Activated CD4-positive, alpha-beta memory T cell treated with anti-CD3 and anti-CD28 coated beads, Interleukin-2, amount 10 ng/mL, durations not matched to agents 7 days and 5 days (primary cell): ENCODE results near the gene LRCH1. TPM values are rescaled to one million over a fixed set of nuclear protein-coding genes. Genes with fewer than 3 reads are reported as not detected.

Source experiments
- CTCF ChIA-PET: fragments of 350-600 bp; sonication (Branson Sonifier 250); formaldehyde crosslinking; loops from one replicate; lab custom pipeline; 2021; ENCODE audit warnings: antibody characterized with exemption, inconsistent platforms; lab: Charles Lee
- POLR2A ChIA-PET: fragments of 350-600 bp; sonication (Branson Sonifier 250); formaldehyde crosslinking; loops from one replicate; lab custom pipeline; 2021; ENCODE audit warnings: antibody characterized with exemption; lab: Charles Lee
- DNase-seq: peaks from one replicate; pipeline ENCODE4 v3.0.0-alpha.2; 2020
- H3K27ac Mint-ChIP-seq: one replicate; pipeline ENCODE4 v1.8.0; 2021; ENCODE audit warnings: mild to moderate bottlenecking, mixed read lengths
- H3K27me3 Mint-ChIP-seq: one replicate; pipeline ENCODE4 v1.8.0; 2021; ENCODE audit warnings: mixed read lengths
- H3K36me3 Mint-ChIP-seq: one replicate; pipeline ENCODE4 v1.8.0; 2021; ENCODE audit warnings: low read depth, mixed read lengths
- H3K4me1 Mint-ChIP-seq: one replicate; pipeline ENCODE4 v1.8.0; 2021; ENCODE audit warnings: mixed read lengths
- H3K4me3 Mint-ChIP-seq: one replicate; pipeline ENCODE4 v1.8.0; 2021; ENCODE audit warnings: mild to moderate bottlenecking, mixed read lengths
- H3K9me3 Mint-ChIP-seq: one replicate; pipeline ENCODE4 v1.8.0; 2021; ENCODE audit warnings: mixed read lengths
- total RNA-seq, 2 experiments: library from RNA; stranded (reverse); gene quantifications; one replicate each; pipeline ENCODE4 v1.2.3, GENCODE V29; 2021

The LRCH1 gene
- total RNA-seq, 2 experiments from 2014 or later: 17.1 TPM

DNA sequence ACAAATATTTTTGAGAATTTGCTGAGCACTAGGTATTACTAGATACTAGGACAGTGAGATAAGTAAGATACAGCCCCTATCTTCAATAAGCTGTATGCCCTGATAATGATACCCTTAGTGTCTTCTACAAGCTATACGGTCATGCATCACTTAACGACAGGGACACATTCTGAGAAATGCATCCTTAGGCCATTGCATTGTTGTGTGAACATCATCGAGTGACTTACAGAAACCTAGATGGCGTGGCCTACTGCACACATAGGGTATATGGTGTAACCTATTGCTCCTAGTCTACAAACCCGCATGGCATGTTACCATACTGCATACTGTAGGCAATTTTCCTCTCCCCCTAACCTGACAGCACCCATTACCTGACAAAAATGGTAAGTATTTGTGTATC lies 64.9 kb downstream of the LRCH1 start:
- POLR2A ChIA-PET: no interaction called here
- Mint-ChIP-seq H3K36me3 (no peaks in the 10 kb centered on the region), H3K4me3 (no peak overlapping the region), H3K9me3 (no peaks in the 10 kb centered on the region), H3K27me3 (no peaks in the 10 kb centered on the region), H3K27ac (no peak overlapping the region), H3K4me1 (peaks cover 2% of the 10 kb centered on the region)
- CTCF ChIA-PET: no interaction called here
- no peak for DNase-seq

DNA sequence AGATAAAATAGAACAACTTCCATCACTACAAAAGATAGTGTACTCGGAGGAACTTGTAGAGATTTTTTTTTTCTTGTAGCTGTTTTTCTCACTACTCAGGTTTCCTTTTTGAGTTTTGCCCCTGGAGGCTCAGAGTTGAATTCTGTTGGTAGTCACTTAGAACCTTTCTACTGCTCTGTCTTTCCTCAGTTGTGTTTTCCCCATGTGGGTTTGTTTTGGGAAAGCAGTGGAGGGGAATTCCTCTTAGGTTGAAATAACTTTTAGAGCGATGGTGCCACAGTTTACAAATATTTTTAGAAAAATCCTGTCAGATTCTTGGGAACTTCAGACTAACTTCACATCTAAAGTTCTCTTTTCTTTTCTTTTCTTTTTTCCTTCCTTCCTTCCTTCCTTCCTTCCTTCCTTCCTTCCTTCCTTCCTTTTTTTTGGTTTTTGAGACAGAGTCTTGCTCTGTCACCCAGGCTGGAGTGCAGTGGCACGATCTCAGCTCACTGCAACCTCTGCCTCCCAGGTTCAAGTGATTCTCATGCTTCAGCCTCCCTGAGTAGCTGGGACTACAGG lies 65.8 kb downstream of the LRCH1 start:
- no peak for DNase-seq
- no peaks in the 10 kb centered on the region for H3K36me3 Mint-ChIP-seq
- H3K4me3 Mint-ChIP-seq: no peak overlapping the region
- POLR2A ChIA-PET: no interaction called here
- H3K27ac Mint-ChIP-seq: no peak overlapping the region
- H3K4me1 Mint-ChIP-seq: peaks cover 2% of the 10 kb centered on the region
- no peaks in the 10 kb centered on the region for H3K27me3 Mint-ChIP-seq
- H3K9me3 Mint-ChIP-seq: no peaks in the 10 kb centered on the region
- CTCF ChIA-PET: no interaction called here

DNA sequence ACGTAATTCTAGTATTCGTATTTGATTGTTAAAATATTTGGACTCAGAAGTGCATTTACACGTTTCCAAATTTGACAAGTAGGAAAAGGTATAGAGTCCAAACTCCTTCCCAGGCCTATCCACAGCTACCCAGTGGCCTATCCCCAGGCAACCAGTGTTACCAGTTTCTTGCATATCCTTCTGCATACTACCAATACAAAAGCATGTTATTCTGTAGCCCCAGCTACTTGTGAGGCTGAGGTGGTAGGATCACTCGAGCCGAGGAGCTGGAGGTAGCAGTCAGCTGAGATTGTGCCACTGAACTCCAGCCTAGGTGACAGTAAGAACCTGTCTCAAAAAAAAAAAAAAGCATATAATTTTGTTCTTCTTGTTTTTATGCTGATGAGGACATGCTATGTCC lies 67.1 kb downstream of the LRCH1 start:
- POLR2A ChIA-PET: no interaction called here
- CTCF ChIA-PET: no interaction called here
- H3K27me3 Mint-ChIP-seq: no peaks in the 10 kb centered on the region
- no peak overlapping the region for H3K4me3 Mint-ChIP-seq
- H3K27ac Mint-ChIP-seq: no peak overlapping the region
- H3K4me1 Mint-ChIP-seq: peaks cover 2% of the 10 kb centered on the region
- no peaks in the 10 kb centered on the region for H3K9me3 Mint-ChIP-seq
- no peak for DNase-seq
- no peaks in the 10 kb centered on the region for H3K36me3 Mint-ChIP-seq

DNA sequence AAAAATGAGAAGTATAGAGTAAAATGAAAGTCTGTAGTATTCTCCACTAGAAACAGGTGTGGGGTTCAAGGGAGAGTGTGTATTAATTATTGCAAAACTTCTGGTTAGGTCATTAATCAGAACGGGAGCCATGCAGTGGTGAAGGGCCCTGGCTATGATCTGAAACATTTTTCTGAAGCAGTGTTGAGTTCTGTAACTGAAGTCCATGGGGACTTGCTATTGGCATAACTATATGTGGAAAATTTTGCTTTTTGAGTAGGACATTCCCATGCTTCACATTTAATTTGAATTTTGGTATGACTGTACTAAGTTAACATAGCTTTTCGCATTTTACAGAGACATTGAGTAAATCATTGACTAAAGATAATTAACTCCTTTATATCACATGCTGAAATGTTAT lies 67.5 kb downstream of the LRCH1 start:
- Mint-ChIP-seq H3K36me3 (no peaks in the 10 kb centered on the region), H3K27ac (no peak overlapping the region), H3K27me3 (no peaks in the 10 kb centered on the region), H3K9me3 (no peaks in the 10 kb centered on the region), H3K4me1 (peaks cover 2% of the 10 kb centered on the region), H3K4me3 (no peak overlapping the region)
- no peak for DNase-seq
- POLR2A ChIA-PET: no interaction called here
- CTCF ChIA-PET: no interaction called here

DNA sequence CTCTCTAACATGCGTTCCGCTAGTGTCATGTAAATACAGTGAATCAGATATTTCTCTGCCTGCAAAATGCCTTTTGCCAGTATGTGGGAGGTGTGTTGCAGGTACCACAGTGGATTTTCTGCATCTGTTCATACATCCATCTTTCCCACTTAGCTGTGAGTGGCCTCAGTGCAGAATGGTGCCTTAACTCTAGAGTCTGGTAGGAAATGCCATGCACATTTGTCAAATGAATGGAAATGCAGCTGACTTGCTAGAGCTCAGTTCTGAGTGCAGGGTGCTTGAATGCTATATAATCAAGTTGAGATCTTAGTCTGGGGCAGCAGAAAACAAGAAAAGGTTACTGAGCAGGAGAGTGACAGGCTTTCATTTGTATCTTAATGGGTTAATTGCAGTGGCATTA lies 68.2 kb downstream of the LRCH1 start:
- ChIA-PET POLR2A (no interaction called here), CTCF (no interaction called here)
- Mint-ChIP-seq H3K36me3 (no peaks in the 10 kb centered on the region), H3K27me3 (no peaks in the 10 kb centered on the region), H3K9me3 (no peaks in the 10 kb centered on the region), H3K4me1 (peaks cover 2% of the 10 kb centered on the region), H3K27ac (no peak overlapping the region), H3K4me3 (no peak overlapping the region)
- DNase-seq: no peak

DNA sequence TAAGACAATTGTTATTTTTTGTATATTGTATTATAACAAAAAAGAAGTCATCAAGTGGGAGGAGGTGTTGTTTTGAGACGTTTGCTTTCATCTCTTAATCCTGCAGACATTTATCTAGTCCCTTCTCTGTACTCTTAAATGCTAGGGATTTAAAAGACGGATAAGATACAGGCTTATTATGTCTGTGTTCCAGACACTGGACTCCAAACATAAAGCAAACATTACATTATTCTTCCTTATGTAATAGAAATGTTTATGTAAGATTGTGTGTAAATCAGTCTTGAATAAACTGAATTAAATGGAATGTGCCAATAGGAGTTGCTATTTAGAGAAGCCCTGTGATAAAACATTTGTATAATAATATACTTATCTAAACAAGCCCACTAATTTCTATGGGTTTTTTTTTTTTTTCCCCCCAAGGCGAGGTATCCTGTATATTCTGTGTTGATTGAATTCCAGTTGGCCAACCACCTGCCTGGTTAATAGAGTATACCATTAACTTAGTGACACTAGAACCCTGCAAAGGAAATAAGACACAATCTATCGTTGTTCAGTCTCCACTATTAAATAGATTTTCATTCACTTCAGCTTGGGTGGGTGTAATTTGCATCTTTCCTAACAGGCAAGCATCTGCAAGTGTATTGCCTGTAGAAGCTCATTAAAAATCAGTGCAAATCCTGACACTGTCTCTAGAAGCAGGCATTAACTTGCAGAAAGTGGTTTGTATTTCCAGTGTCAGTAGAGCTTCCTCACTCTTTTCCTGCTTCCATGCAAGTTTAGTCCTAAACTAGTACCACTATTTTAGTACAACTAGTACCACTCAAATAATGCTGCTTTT lies 69.0 kb downstream of the LRCH1 start:
- no peak overlapping the region for H3K27ac Mint-ChIP-seq
- ChIA-PET CTCF (no interaction called here), POLR2A (no interaction called here)
- no peaks in the 10 kb centered on the region for H3K27me3 Mint-ChIP-seq
- DNase-seq: no peak
- no peak overlapping the region for H3K4me3 Mint-ChIP-seq
- no peaks in the 10 kb centered on the region for H3K9me3 Mint-ChIP-seq
- no peaks in the 10 kb centered on the region for H3K36me3 Mint-ChIP-seq
- H3K4me1 Mint-ChIP-seq: peaks cover 2% of the 10 kb centered on the region

DNA sequence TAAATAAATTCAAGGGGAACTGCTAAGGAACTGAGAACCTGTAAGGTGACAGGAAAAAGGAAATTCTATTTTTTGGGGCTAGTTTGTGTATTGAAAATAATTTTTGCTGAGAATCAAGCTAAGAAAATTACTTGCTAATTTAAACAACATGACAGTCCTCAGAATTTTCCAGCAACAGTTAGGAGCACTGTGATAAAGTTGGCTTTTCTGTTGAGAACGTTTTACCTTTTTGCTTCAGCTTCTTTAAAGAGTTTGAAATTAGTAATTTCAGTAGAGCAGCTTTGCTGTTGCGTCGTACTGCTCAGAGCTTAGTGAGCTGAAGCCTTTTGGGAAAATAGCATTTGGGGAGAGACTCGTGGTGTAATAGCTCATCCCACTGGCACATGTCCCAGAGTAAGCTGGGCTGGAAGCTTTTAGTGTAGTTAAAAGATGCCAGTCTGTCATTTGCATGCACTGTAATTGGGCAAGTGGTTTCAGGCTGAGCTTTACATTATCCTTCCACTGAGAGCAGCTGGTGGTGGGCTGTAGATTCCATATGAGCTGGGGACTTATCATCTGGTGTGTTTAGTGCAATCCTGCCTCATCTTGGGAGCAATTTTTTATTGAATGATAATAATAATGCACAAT lies 69.8 kb downstream of the LRCH1 start:
- Mint-ChIP-seq H3K9me3 (no peaks in the 10 kb centered on the region), H3K27me3 (no peaks in the 10 kb centered on the region), H3K4me3 (no peak overlapping the region), H3K4me1 (peaks cover 2% of the 10 kb centered on the region), H3K27ac (no peak overlapping the region), H3K36me3 (no peaks in the 10 kb centered on the region)
- POLR2A ChIA-PET: no interaction called here
- DNase-seq: no peak
- CTCF ChIA-PET: no interaction called here

DNA sequence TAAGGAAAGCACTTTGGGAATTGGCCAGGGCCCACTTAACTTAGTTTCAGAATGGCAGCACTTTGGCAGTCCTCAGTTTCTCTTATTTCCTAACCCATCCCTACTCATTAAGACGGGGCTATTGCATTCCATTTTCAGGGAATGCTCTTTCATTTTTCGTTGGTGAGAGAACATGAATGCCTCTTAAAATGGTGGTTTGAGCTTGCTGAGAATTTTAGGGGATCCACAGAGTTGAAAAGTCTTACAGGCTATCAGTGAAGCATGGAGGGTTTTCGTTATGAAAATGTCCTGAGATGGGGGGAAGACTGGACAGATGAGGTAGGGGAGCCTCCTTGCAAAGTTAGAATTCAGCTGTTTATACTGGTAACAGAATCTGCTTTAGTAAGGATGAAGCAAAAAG lies 71.4 kb downstream of the LRCH1 start:
- CTCF ChIA-PET: no interaction called here

DNA sequence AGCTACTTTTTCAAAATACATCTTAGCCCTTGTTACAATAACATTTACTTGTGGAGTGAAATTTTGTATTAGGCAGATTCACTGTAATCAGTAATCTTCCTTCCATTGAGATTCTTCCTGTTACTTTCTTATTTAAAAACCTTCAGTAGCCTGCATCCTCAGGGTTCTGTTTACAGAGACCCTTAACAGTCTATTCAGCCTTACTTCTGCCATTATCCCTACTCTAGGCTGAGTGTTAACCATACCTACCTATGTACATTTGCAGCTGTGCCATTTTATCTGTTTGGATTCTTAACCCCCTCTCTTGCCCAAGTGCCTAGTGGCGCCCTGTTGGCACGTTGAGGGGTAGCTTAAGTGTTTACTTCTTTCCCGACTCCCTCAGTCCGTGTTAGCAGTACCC lies 71.9 kb downstream of the LRCH1 start:
- CTCF ChIA-PET: no interaction called here
- Mint-ChIP-seq H3K4me1 (peaks cover 3% of the 10 kb centered on the region), H3K36me3 (no peaks in the 10 kb centered on the region), H3K9me3 (no peaks in the 10 kb centered on the region), H3K27ac (no peak overlapping the region), H3K27me3 (no peaks in the 10 kb centered on the region), H3K4me3 (no peak overlapping the region)
- no peak for DNase-seq
- POLR2A ChIA-PET: no interaction called here

More for the DNA sequence above, 71.4 kb downstream of the LRCH1 start:
- no peaks in the 10 kb centered on the region for H3K4me1 Mint-ChIP-seq
- H3K4me3 Mint-ChIP-seq: no peak overlapping the region
- H3K9me3 Mint-ChIP-seq: no peaks in the 10 kb centered on the region
- H3K36me3 Mint-ChIP-seq: no peaks in the 10 kb centered on the region
- H3K27me3 Mint-ChIP-seq: no peaks in the 10 kb centered on the region
- DNase-seq: no peak
- POLR2A ChIA-PET: no interaction called here
- H3K27ac Mint-ChIP-seq: no peak overlapping the region

DNA sequence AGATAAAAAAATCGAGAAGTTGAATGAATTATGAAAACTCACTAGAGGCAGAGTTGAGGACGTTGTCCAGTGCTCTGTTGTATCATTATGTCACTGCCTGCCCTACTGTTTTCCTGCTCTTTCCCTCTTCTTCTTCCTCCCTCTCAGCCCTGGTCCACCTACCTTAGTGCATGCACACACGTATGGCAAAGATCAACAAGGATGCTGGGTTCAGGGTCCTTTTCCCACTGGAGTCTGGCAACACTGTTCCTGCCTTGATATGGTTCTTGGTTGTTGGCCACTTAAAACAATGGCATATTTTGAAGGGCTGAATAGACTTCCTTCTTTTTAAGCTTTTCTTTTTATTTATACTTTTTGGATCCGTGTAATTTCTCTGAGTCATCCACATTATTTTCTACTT lies 74.5 kb downstream of the LRCH1 start:
- Mint-ChIP-seq H3K27ac (no peak overlapping the region), H3K36me3 (no peaks in the 10 kb centered on the region), H3K27me3 (no peaks in the 10 kb centered on the region), H3K9me3 (no peaks in the 10 kb centered on the region), H3K4me1 (peaks cover 17% of the 10 kb centered on the region), H3K4me3 (no peak overlapping the region)
- no peak for DNase-seq
- CTCF ChIA-PET: no interaction called here
- POLR2A ChIA-PET: no interaction called here

DNA sequence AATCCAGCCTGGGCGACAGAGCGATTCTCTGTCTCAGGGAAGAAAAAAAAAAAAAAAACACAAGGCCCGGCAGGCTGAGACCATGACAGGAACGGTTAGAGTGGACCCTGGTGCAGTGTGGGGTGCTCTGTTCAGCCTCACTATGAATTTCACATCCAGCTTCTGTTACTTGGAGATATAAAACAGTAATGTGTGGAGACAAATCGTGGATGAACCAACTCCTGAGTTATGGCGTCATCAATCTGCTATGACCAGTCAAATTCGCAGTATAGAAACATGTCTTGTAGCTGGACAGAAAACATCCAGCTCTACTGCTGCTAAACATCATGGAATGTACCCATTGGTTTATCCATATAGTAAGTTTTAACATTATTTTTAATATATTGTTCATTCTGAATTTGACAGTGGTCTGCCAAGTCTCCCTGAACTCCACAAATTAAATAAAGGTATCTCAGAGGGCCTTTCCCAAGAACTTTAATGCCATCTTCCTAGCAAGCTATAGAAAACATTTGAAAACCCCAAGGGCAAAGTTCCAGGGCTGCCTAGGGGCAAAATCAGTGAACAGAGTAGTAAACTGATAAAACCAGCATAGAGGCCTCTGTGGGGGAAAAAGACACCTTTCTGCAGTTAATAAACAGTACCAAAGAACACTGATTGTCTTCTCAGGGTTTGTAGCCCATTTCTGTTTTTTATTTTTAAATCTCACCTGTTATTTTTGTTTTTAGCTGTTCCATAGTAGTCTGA lies 75.8 kb downstream of the LRCH1 start:
- H3K4me3 Mint-ChIP-seq: no peak overlapping the region
- H3K36me3 Mint-ChIP-seq: no peaks in the 10 kb centered on the region
- H3K27me3 Mint-ChIP-seq: no peaks in the 10 kb centered on the region
- no peak overlapping the region for H3K27ac Mint-ChIP-seq
- ChIA-PET CTCF (no interaction called here), POLR2A (no interaction called here)
- peaks cover 17% of the 10 kb centered on the region for H3K4me1 Mint-ChIP-seq
- H3K9me3 Mint-ChIP-seq: no peaks in the 10 kb centered on the region
- no peak for DNase-seq

DNA sequence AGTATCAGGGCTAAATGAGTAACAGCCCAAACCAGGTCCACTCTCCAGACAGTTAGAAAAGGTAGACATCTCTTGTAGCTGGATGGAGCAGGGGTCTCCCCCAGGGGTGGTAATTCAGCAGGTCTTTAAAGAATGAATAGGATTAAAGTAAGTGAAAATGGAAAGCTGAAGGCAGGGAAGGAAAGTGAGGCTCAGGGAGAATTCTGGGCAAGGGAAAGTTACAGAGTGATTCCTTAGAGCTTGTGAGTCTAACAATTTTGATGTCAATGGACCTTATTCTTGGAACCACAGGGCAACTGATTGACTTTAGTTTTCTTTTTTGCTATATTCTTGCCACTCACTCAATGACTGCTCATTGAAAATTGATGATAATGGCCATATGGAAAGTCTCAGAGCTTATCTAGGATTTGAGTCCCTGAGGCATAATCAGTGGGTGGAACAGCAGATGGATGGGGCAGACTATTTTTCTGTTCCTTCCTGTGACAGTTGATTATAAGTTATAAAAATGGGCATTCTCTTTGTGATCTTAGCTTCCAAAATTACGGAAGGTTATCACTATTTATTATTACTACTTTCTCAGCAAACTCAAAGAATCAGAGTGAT lies 76.9 kb downstream of the LRCH1 start:
- H3K27me3 Mint-ChIP-seq: no peaks in the 10 kb centered on the region
- H3K9me3 Mint-ChIP-seq: no peaks in the 10 kb centered on the region
- H3K4me1 Mint-ChIP-seq: peaks cover 17% of the 10 kb centered on the region
- H3K4me3 Mint-ChIP-seq: no peak overlapping the region
- H3K36me3 Mint-ChIP-seq: no peaks in the 10 kb centered on the region
- no peak overlapping the region for H3K27ac Mint-ChIP-seq
- no peak for DNase-seq
- POLR2A ChIA-PET: no interaction called here
- CTCF ChIA-PET: interaction anchor here (0.8 kb wide), 1 partner anchor 78 kb away, joined by 3 read pairs; no protein-coding TSS in a partner anchor
